Lower lobe of right lung (tissue), 2 donors: ENCODE results near the gene DIP2C. TPM values are rescaled to one million over a fixed set of nuclear protein-coding genes. Genes with fewer than 3 reads are reported as not detected.

Experiments
- ATAC-seq, 2 donors: fragments of 200-7000 bp; cut with Tn5 transposase; one replicate each; pipeline ENCODE4 v1.9.1; 2020 to 2022; ENCODE audit warnings: mild to moderate bottlenecking in 2 of 2, moderate library complexity in 2 of 2
- DNase-seq: peaks from one replicate; pipeline ENCODE4 v3.0.0-alpha.2; 2020
- H3K27ac ChIP-seq: fragments of 200-600 bp; one replicate; pipeline ENCODE4 v1.8.0; 2022
- H3K27me3 ChIP-seq: fragments of 200-600 bp; one replicate; pipeline ENCODE4 v1.8.0; 2022; ENCODE audit warnings: low read depth
- H3K36me3 ChIP-seq: fragments of 200-600 bp; one replicate; pipeline ENCODE4 v1.8.0; 2022; ENCODE audit warnings: mild to moderate bottlenecking
- H3K4me1 ChIP-seq: fragments of 200-600 bp; one replicate; pipeline ENCODE4 v1.8.0; 2022
- H3K4me3 ChIP-seq: fragments of 200-600 bp; one replicate; pipeline ENCODE4 v1.8.0; 2022; ENCODE audit warnings: mild to moderate bottlenecking
- H3K9me3 ChIP-seq: fragments of 200-600 bp; one replicate; pipeline ENCODE4 v1.8.0; 2022
- CTCF ChIP-seq: fragments of 200-600 bp; IDR thresholded peaks from one replicate; pipeline ENCODE4 v1.8.0; 2022; ENCODE audit warnings: antibody characterized with exemption, mild to moderate bottlenecking
- intact Hi-C: fragments of 100-400 bp; cut with DNase I; formaldehyde crosslinking; loops from one replicate; pipeline ENCODE4 v1.11.0; 2022
- total RNA-seq: library from RNA; stranded (reverse); fragmentation: NEBNext Ultra II Directional; extraction: Animal tissue kit (Norgen Biotek cat#: 25700); gene quantifications from one replicate; pipeline ENCODE4 v1.2.1, GENCODE V29; 2021
- donor health status: DM: no; HTN: yes; CAD: no; lungs with severe emphysema.

Gene DIP2C
- total RNA-seq, 1 donor from 2014 or later, result 15.1 TPM

DNA sequence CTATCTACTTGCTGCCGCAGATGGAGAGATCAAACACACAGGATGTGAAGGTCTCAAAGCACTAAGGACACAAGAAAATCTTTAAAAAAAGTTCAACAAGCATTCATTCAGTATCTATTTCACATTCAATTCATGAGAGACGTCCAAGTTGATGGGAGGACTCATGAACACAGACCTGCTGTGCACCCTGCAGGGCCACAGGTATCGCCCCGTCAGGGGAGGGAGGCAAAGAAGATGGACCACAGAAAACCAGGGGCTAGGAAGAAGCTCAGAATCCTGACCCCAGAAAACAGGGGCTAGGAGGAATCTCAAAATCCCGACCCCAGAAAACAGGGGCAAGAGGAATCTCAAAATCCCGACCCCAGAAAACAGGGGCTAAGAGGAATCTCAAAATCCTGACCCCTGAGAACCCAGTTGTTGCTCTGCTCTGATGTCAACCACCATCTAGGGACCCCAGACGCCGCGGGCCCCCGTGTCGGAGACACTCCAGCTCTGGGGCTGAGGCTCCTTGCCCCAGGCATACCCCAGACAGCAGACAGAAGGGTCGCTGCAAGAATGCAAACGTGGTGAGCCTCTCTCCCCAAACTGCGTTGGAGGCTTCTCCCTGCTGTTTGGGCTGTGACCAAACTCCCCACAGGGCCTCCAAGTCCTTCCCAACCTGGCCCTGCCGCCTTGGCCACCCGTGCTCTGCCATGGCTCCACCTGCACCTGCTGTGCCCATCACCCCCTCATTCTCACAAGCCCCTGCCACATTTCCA, 197.6 kb downstream of the DIP2C start:
- no peak for DNase-seq

DNA sequence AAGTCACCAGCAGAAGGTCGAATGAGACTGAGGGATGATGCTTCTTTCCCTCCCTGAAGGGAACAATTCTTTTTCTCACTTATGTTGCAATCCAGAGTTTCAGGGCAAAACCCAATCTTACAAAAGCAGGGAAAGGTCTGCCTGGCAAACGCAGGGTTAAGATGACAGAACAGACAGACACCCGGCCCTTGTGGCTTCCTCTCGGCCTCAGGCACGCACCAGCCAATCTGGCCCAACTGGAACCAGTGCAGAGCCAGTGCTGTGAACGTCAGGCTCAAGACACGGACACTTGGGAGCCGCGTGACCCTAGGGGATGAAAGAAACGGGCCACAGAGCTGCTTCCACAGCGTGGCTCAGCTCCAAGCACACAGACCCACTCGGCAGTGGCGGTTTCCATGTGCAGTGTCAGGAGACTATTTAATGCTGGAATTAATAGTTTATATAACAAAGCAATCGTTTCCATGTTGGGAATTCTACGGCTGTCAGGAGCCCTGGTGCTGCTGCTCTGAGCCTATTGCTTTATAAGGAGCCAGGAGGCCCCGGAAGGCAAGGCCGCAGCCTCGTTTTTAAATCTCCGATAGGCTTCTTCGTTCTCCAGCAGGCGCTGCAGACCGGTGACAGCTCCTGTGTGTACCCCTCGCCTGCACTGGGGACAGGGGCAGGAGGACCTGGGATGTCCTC, 198.4 kb downstream of the DIP2C start:
- Histone ChIP-seq H3K4me1 (peaks cover 5% of the 10 kb centered on the region), H3K36me3 (no peaks in the 10 kb centered on the region), H3K9me3 (no peaks in the 10 kb centered on the region), H3K4me3 (no peak overlapping the region), H3K27ac (peak overlapping the region; percentile 31), H3K27me3 (no peaks in the 10 kb centered on the region)
- intact Hi-C loops, result no loop called here
- no peak for TF ChIP-seq CTCF
- ATAC-seq (peak in 1 of 2 donors; percentile 54), DNase-seq (no peak)

More for the DNA sequence above, 197.6 kb downstream of the DIP2C start:
- ATAC-seq, result no peak
- intact Hi-C loops, result no loop called here
- TF ChIP-seq CTCF, result no peak
- Histone ChIP-seq H3K27ac (no peak overlapping the region), H3K36me3 (no peaks in the 10 kb centered on the region), H3K4me3 (no peak overlapping the region), H3K9me3 (no peaks in the 10 kb centered on the region), H3K27me3 (no peaks in the 10 kb centered on the region), H3K4me1 (peaks cover 5% of the 10 kb centered on the region)

DNA sequence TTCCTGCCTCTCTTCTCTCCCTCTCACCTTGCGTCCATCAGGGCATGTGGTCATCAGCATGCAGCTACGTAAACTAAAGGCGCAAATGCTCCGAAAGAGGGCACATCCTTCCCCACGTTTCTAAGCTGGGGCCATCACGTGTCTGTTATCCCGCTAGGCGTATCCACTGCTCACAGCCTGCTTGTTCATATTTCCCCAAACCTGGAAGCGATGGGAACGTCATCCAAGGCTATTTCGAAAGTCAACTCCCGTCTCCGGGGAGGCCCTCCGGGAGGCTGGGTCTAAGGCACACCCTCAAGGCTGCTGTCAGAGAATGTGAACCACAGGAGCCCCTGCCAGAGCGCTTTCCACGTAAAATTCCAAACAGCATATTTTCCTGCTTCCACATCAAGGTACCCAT, 199.2 kb downstream of the DIP2C start:
- no peak for TF ChIP-seq CTCF
- DNase-seq, result no peak
- Histone ChIP-seq H3K4me1 (peaks cover 5% of the 10 kb centered on the region), H3K27ac (no peak overlapping the region), H3K27me3 (no peaks in the 10 kb centered on the region), H3K36me3 (no peaks in the 10 kb centered on the region), H3K4me3 (no peak overlapping the region), H3K9me3 (no peaks in the 10 kb centered on the region)
- no peak for ATAC-seq
- intact Hi-C loops, result no loop called here

DNA sequence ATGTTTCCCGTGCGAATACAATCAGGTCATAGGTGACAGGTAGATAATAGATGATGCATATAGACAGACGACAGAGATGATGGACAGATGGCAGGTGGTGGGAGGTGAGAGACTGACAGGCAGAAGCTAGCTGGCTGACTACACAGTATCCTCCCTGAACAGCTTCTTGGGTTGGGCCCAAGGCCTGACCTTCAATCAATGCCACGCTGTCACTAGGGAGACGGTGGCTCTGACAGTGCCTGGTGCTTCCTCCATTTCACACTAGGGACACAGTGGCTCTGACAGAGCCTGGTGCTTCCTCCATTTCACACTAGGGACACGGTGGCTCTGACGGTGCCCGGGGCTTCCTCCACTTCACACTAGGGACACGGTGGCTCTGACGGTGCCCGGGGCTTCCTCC, 200.1 kb downstream of the DIP2C start:
- DNase-seq (no peak), ATAC-seq (no peak)
- no peaks in the 10 kb centered on the region for H3K27me3 ChIP-seq
- H3K36me3 ChIP-seq, result peaks cover 4% of the 10 kb centered on the region
- H3K4me1 ChIP-seq, result peaks cover 5% of the 10 kb centered on the region
- H3K9me3 ChIP-seq, result no peaks in the 10 kb centered on the region
- H3K4me3 ChIP-seq, result no peak overlapping the region
- TF ChIP-seq CTCF, result no peak
- no peak overlapping the region for H3K27ac ChIP-seq
- intact Hi-C loops, result no loop called here

GRCh38 chr10:488933-489215, 200.6 kb downstream of the DIP2C start:
- no peak for ATAC-seq
- H3K9me3 ChIP-seq, result no peaks in the 10 kb centered on the region
- intact Hi-C loops, result no loop called here
- H3K4me1 ChIP-seq, result peaks cover 5% of the 10 kb centered on the region
- peaks cover 7% of the 10 kb centered on the region for H3K36me3 ChIP-seq
- no peak overlapping the region for H3K27ac ChIP-seq
- no peak overlapping the region for H3K4me3 ChIP-seq
- no peak for TF ChIP-seq CTCF
- DNase-seq, result no peak
- no peaks in the 10 kb centered on the region for H3K27me3 ChIP-seq
